Small intestine (tissue), 7 donors: Measurements from ENCODE around the gene DDX1. TPM values are rescaled to one million over a fixed set of nuclear protein-coding genes. Genes with fewer than 3 reads are reported as not detected.
"Not testable (repeated sequence)": the region's sequence is repeated elsewhere in the genome, so short reads cannot be mapped to it uniquely, and the experiment has no call there.

Source experiments
- DNase-seq, 2 donors: peaks; one replicate each; pipeline versions ENCODE4 v3.0.0 to v3.0.0-alpha.2; 2013
- FAIRE-seq: peaks from 2 replicates; lab custom pipeline; 2012; peaks lifted over from hg19 to GRCh38; lab: Jason Lieb, UNC
- H3K27ac ChIP-seq, 3 donors: one replicate each; pipeline ENCODE4 v1.5.1; 2013; ENCODE audit warnings: low read length in 2 of 3, mild to moderate bottlenecking in 2 of 3, control low read depth in 1 of 3, inconsistent platforms in 1 of 3, low read depth in 1 of 3, moderate library complexity in 1 of 3
- H3K27me3 ChIP-seq, 3 donors: one replicate each; pipeline ENCODE4 v1.6.1; 2013; ENCODE audit warnings: low read length in 3 of 3, inconsistent platforms in 1 of 3; ENCODE audit not compliant: control insufficient read depth in 3 of 3, insufficient read depth in 3 of 3
- H3K36me3 ChIP-seq, 3 donors: one replicate each; pipeline ENCODE4 v1.6.1; 2013; ENCODE audit warnings: low read length in 3 of 3, inconsistent platforms in 1 of 3, low read depth in 1 of 3, mild to moderate bottlenecking in 1 of 3, moderate library complexity in 1 of 3; ENCODE audit not compliant: control insufficient read depth in 3 of 3, insufficient read depth in 2 of 3
- H3K4me1 ChIP-seq, 3 donors: one replicate each; pipeline ENCODE4 v1.6.1; 2013; ENCODE audit warnings: low read length in 2 of 3, inconsistent platforms in 1 of 3, low read depth in 1 of 3, mild to moderate bottlenecking in 1 of 3, moderate library complexity in 1 of 3; ENCODE audit not compliant: control insufficient read depth in 3 of 3, insufficient read depth in 2 of 3
- H3K4me3 ChIP-seq, 3 donors: one replicate each; pipeline ENCODE4 v1.5.1; 2013; ENCODE audit warnings: low read length in 3 of 3, control low read depth in 1 of 3, inconsistent platforms in 1 of 3, low read depth in 1 of 3, mild to moderate bottlenecking in 1 of 3, moderate library complexity in 1 of 3
- H3K9me3 ChIP-seq, 2 donors: one replicate each; pipeline ENCODE4 v1.6.1; 2013; ENCODE audit warnings: low read depth in 1 of 2, low read length in 1 of 2; ENCODE audit not compliant: control insufficient read depth in 2 of 2, insufficient read depth in 1 of 2
- WGBS, 3 donors: extraction: QIAGEN DNeasy Blood & Tissue Kit; methylation state at CpG; one replicate each; pipeline ENCODE4 v1.1.7; 2013; 5-methylcytosine and 5-hydroxymethylcytosine counted together
- polyA plus RNA-seq, 4 donors: library from polyadenylated mRNA; stranded (reverse) in 3 of 4; unstranded in 1 of 4; fragments of 200-250 nt in 3 of 4; fragments of 120-200 nt in 1 of 4; gene quantifications; one replicate each; pipeline versions ENCODE4 v1.2.1 to v1.2.3, GENCODE V29; 2013
- donor health status: healthy with polysubstance abuse.
- donor health status: control.
- donor health status: control.
- donor health status: Bipolar disorder and iron deficiency.
- donor health status: healthy.

The DDX1 gene
- polyA plus RNA-seq, 4 donors: 74.6 to 107 (median 79.4) TPM

- H3K27ac ChIP-seq: no peak overlapping the region
- no peaks in the 10 kb centered on the region for H3K27me3 ChIP-seq
- FAIRE-seq (no peak), DNase-seq (no peak)
- H3K36me3 ChIP-seq: peaks cover 20 to 45% (median 34%) of the 10 kb centered on the region in 3 donors
- H3K9me3 ChIP-seq: no peaks in the 10 kb centered on the region
- H3K4me3 ChIP-seq: no peak overlapping the region
- no peaks in the 10 kb centered on the region for H3K4me1 ChIP-seq
- WGBS, 3 donors: 56 to 89% (median 83%) methylated on average over 1 of the region's 1 CpG
These were observed 14.1 kb downstream of the DDX1 start for GRCh38 chr2:15605721-15606120.

DNA sequence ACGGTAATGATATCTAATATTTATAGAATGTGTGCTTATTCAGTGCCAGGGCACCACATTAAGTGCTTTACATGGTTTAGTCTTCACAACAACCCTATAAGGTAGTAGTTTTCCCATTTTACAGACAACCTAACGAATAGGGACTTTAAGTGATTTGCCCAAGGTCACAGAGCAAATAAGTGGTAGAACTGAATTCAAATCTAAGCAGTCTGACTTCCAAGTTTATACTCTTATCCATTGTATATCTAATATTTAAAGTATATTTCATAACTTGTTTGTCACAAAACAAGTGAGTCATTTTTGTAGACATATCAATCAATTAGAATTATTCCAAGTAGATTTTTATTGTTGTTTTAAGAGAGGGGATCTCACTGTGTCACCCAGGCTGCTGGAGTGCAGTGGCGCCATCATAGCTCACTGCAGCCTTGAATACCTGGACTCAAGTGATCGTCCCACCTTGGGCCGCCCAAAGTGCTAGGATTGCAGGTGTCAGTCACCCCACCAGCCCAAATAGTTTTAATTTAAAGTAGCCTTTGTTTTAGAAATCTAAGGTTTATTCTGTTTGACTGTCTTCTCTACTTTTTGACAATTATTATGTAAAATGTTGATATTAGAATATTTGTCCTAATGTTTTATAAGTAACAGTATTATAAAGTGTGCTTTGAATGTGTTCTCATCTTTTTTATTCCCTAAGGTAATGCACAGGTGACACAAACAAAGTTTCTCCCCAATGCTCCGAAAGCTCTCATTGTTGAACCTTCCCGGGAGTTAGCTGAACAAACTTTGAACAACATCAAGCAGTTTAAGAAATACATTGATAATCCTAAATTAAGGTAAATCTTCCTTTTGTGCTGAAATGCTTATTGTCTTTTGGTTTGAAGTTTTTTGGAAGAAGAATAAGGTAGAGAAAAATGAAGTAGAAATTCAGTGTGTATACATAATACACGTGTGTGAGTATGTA, 15.1 kb downstream of the DDX1 start:
- DNase-seq (no peak), FAIRE-seq (no peak)
- H3K4me3 ChIP-seq: no peak overlapping the region
- H3K27ac ChIP-seq: no peak overlapping the region
- H3K27me3 ChIP-seq: no peaks in the 10 kb centered on the region
- WGBS, 3 donors: 89 to 91% (median 89%) methylated on average over 8 of the region's 8 CpGs
- H3K4me1 ChIP-seq: no peaks in the 10 kb centered on the region
- peaks cover 20 to 37% (median 31%) of the 10 kb centered on the region in 3 donors for H3K36me3 ChIP-seq
- H3K9me3 ChIP-seq: no peaks in the 10 kb centered on the region

DNA sequence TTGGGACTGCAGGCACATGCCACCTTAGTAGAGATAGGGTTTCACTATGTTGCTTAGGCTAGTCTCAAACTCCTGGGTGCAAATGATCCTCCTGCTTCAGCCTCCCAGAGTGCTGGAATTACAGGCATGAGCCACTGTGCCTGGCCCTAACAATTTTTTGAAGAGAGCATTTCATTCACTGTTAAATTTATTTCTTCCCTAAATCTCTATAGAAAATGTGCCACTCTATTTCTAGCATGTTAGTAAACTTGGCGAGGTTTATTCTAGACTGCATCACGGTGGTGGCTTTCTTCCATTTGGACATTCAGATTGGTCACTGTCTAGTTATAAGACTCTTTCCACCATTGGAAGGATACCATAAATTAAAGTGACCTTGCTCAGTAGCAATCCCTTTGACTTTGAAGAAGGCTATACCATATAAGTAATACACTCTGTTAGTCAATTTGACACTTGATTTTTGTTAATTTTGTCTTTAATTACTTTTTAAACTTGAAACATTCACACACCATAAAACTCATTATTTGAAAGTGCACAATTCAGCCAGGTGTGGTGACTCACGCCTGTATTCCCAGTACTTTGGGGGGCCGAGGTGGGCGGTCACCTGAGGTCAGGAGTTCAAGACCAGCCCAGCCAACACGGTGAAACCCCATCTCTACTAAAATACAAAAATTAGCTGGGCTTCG, 16.2 kb downstream of the DDX1 start:
- H3K27ac ChIP-seq: no peak overlapping the region
- H3K9me3 ChIP-seq: no peaks in the 10 kb centered on the region
- H3K27me3 ChIP-seq: no peaks in the 10 kb centered on the region
- no peaks in the 10 kb centered on the region for H3K4me1 ChIP-seq
- H3K36me3 ChIP-seq: peaks cover 17 to 29% (median 25%) of the 10 kb centered on the region in 3 donors
- FAIRE-seq: no peak
- whole genome bisulfite sequencing, 3 donors: 94 to 97% (median 96%) methylated on average over 7 of the region's 7 CpGs
- no peak overlapping the region for H3K4me3 ChIP-seq
- DNase-seq: no peak

DNA sequence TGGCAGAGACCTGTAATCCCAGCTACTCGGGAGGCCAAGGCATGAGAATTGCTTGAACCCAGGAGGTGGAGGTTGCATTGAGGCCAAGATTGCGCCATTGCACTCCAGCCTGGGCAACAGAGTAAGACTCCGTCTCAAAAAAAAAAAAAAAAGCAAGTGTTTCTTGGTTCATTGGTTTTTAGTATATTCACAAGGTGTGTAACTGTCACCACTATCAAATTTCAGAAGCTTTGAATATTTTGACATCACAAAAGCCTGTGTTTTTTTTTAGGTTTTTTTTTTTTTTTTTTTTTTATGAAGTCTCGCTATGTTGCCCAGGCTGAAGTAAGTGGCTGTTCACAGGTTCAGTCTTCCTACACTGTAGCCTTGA, 16.7 kb downstream of the DDX1 start:
- 95 to 96% (median 95%) methylated on average over 4 of the region's 4 CpGs for WGBS, 3 donors
- H3K27me3 ChIP-seq: no peaks in the 10 kb centered on the region
- H3K9me3 ChIP-seq: no peaks in the 10 kb centered on the region
- H3K27ac ChIP-seq: no peak overlapping the region
- DNase-seq (no peak), FAIRE-seq (no peak)
- H3K4me3 ChIP-seq: no peak overlapping the region
- H3K36me3 ChIP-seq: peaks cover 17 to 27% (median 22%) of the 10 kb centered on the region in 3 donors
- H3K4me1 ChIP-seq: no peaks in the 10 kb centered on the region

GRCh38 chr2:15609341-15610042, 17.8 kb downstream of the DDX1 start:
- WGBS, 3 donors: 98 to 100% (median 98%) methylated on average over 1 of the region's 1 CpG
- DNase-seq (no peak), FAIRE-seq (no peak)
- H3K36me3 ChIP-seq: peaks cover 16 to 28% (median 26%) of the 10 kb centered on the region in 3 donors
- H3K4me1 ChIP-seq: no peaks in the 10 kb centered on the region
- no peaks in the 10 kb centered on the region for H3K27me3 ChIP-seq
- no peak overlapping the region for H3K27ac ChIP-seq
- H3K9me3 ChIP-seq: no peaks in the 10 kb centered on the region
- no peak overlapping the region for H3K4me3 ChIP-seq

- Histone ChIP-seq H3K27ac (no peak overlapping the region), H3K27me3 (no peaks in the 10 kb centered on the region), H3K36me3 (peaks cover 10 to 19% (median 19%) of the 10 kb centered on the region in 3 donors), H3K4me1 (no peaks in the 10 kb centered on the region), H3K9me3 (no peaks in the 10 kb centered on the region), H3K4me3 (no peak overlapping the region)
- 95 to 99% (median 97%) methylated on average over 5 of the region's 5 CpGs for WGBS, 3 donors
- DNase-seq (no peak), FAIRE-seq (no peak)
These were observed 18.8 kb downstream of the DDX1 start for GRCh38 chr2:15610430-15610952.

DNA sequence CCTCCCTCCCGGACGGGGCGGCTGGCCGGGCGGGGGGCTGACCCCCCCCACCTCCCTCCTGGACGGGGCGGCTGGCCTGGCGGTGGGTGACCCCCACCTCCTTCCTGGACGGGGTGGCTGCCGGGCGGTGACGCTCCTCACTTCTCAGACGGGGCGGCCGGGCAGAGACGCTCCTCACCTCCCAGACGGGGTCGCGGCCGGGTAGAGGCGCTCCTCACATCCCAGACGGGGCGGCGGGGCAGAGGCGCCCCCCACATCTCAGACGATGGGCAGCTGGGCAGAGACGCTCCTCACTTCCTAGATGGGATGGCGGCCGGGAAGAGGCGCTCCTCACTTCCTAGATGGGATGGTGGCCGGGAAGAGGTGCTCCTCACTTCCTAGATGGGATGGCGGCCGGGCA, 20.4 kb downstream of the DDX1 start:
- not testable (repeated sequence) for FAIRE-seq
- WGBS, 3 donors: 95 to 100% (median 99%) methylated on average over 12 to 31 of the region's 33 CpGs

More for the DNA sequence above, 20.4 kb downstream of the DDX1 start:
- H3K4me1 ChIP-seq, H3K27ac ChIP-seq, H3K4me3 ChIP-seq, H3K27me3 ChIP-seq, DNase-seq, H3K9me3 ChIP-seq: not testable (repeated sequence)
- peaks cover 2 to 19% (median 9%) of the 10 kb centered on the region in 3 donors for H3K36me3 ChIP-seq
